GM20000 (cell line): ENCODE results near the gene PPP1R14C.

Source experiments
- DNase-seq: peaks from one replicate; pipeline ENCODE4 v3.0.0; 2012; ENCODE audit warnings: low spot score
- CTCF ChIP-seq: IDR thresholded peaks from 2 replicates; pipeline ENCODE4 v1.5.1; 2012; ENCODE audit warnings: mild to moderate bottlenecking, control low read depth; ENCODE audit errors: extremely low read depth, missing control alignments

PPP1R14C gene

GRCh38 chr6:150253489-150253888, 110.6 kb downstream of the PPP1R14C start:
- no peak for TF ChIP-seq CTCF
- no peak for DNase-seq

- TF ChIP-seq CTCF: no peak
- DNase-seq: no peak
Observed at GRCh38 chr6:150254770-150255169, 111.9 kb downstream of the PPP1R14C start.

GRCh38 chr6:150255840-150256239, 113.0 kb downstream of the PPP1R14C start:
- no peak for TF ChIP-seq CTCF
- DNase-seq: no peak

- no peak for TF ChIP-seq CTCF
- no peak for DNase-seq
Observed at GRCh38 chr6:150256618-150257272, 113.9 kb downstream of the PPP1R14C start.

- no peak for TF ChIP-seq CTCF
- DNase-seq: no peak
Observed at GRCh38 chr6:150258381-150258780, 115.5 kb downstream of the PPP1R14C start.

- TF ChIP-seq CTCF: no peak
Observed at GRCh38 chr6:150260931-150261330, 118.1 kb downstream of the PPP1R14C start.

GRCh38 chr6:150261997-150262697, 119.3 kb downstream of the PPP1R14C start:
- TF ChIP-seq CTCF: no peak
- DNase-seq: no peak

More at GRCh38 chr6:150260931-150261330, 118.1 kb downstream of the PPP1R14C start:
- DNase-seq: no peak
